Effector memory CD4-positive, alpha-beta T cell (primary cell): ENCODE measurements around the gene U2AF2.

Source experiments
- DNase-seq, 3 donors: peaks; one replicate each; pipeline ENCODE4 v3.0.0-alpha.2; 2020
- H3K27ac ChIP-seq: 2 replicates; pipeline ENCODE4 v1.7.0; 2013; ENCODE audit warnings: mild to moderate bottlenecking, low read length, moderate library complexity; ENCODE audit not compliant: insufficient read depth, poor library complexity, severe bottlenecking
- H3K27me3 ChIP-seq: replicated peaks from 2 replicates; pipeline ENCODE4 v1.7.0; 2013; ENCODE audit warnings: mild to moderate bottlenecking, low read length; ENCODE audit not compliant: insufficient read depth, control insufficient read depth, poor library complexity, severe bottlenecking
- H3K36me3 ChIP-seq: 2 replicates; pipeline ENCODE4 v1.7.0; 2013; ENCODE audit warnings: mild to moderate bottlenecking, low read length, moderate library complexity; ENCODE audit not compliant: control insufficient read depth, insufficient read depth
- H3K4me1 ChIP-seq: 2 replicates; pipeline ENCODE4 v1.7.0; 2013; ENCODE audit warnings: low read length, mild to moderate bottlenecking; ENCODE audit not compliant: control insufficient read depth, insufficient read depth, poor library complexity, severe bottlenecking
- H3K4me3 ChIP-seq: 2 replicates; pipeline ENCODE4 v1.7.0; 2013; ENCODE audit warnings: low read length, low read depth, mild to moderate bottlenecking; ENCODE audit not compliant: insufficient read depth, poor library complexity, severe bottlenecking
- H3K9me3 ChIP-seq: 2 replicates; pipeline ENCODE4 v1.7.0; 2013; ENCODE audit warnings: mild to moderate bottlenecking, low read length, moderate library complexity; ENCODE audit not compliant: control insufficient read depth

The U2AF2 gene

DNA sequence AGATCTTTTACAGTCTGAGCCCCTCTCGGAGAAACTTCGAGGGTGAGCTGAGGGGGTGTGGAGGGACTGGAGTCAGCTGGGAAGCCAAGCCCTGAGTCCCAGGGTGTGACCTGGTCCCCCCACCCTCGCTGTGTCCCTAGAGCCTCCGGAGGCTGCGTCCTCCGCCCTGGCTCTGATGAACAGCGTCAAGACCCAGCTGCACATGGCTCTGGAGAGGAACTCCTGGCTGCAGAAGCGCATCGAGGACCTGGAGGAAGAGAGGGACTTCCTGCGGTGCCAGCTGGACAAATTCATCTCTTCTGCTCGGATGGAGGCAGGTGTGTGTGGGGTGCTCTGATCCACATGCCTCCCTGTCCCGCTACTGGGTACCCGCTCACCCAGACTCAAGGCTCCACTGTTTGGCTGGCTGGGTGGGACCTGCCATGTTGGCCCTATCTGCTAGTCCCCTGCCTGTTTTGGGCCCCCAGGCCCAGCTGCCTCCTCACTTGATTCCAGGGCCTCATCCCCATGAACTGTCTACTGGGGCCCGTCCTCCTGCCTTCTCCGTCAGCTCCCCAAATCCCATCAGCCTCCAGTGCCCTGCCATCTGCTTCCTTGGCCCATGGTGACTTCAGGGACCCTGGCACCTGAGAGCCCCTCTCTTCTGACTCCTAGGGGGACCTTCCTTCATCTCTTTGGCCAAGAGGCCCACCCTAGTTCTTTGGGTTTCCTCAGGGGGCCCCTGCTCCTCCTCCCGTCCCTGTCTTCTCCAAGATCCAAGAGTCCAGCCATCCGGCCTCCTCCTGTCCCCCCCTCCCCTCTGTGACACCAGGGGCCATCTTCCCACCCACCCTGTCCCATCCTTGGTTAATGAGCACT is 5.3 kb upstream of the U2AF2 start:
- no peak for DNase-seq
- Histone ChIP-seq H3K9me3 (no peaks in the 10 kb centered on the region), H3K27ac (no peak overlapping the region), H3K27me3 (no peaks in the 10 kb centered on the region), H3K36me3 (peaks cover 9% of the 10 kb centered on the region), H3K4me1 (peaks cover 15% of the 10 kb centered on the region), H3K4me3 (no peak overlapping the region)

DNA sequence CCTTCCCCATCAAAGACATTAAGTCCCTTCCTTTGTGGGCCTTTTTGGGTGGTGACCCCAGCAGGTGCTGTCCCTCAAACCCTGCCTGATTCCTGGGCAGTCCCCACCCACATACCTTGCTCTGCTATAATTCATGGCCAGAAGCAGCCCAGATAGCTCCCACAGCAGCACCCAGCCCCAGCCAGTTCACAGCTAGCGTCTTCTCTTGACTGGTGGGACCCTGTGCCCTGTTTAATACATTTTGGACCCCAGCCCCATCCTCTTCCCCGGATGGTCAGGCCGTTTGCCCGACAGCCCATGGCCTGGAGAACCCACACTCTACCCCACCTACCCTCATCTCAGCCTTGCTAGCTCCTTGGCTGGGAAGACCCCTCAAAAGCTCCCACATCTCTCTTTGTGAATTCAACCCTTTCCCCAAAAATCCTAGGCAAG is 4.7 kb upstream of the U2AF2 start:
- Histone ChIP-seq H3K27me3 (no peaks in the 10 kb centered on the region), H3K4me1 (peaks cover 11% of the 10 kb centered on the region), H3K36me3 (peaks cover 4% of the 10 kb centered on the region), H3K9me3 (no peaks in the 10 kb centered on the region), H3K4me3 (no peak overlapping the region), H3K27ac (no peak overlapping the region)
- no peak for DNase-seq

DNA sequence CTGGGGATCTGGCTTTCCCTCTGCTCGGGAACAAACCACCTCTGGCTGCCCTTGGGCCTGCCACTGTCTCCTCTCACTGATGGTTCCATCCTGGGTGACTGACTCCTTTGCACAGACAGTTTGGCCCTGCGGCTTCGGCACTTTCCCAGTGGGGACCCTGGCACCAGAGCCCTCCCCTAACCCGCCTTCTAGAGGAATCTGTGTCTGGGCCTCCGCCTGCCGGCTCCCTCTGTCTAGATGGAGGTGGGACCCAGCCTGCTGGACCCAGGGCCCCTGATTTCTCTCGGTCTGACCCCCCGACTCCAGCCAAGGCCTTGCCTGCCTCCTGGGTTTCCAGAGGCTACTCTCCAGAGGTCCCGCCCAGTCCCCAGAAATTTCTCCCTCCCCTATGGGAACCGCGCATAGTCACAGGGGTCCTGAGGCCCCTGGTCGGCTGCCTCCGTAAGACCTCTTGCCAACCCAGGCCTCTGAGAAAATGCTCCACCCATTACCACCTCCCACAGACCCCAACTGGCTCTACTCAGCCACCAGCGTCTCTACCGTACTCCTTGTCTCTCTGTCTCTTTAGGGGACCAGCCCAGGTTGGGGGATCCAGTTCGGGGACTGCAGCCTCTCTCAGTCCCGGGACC is 4.1 kb upstream of the U2AF2 start:
- DNase-seq = no peak
- peaks cover 13% of the 10 kb centered on the region for H3K4me1 ChIP-seq
- H3K27ac ChIP-seq = no peak overlapping the region
- H3K27me3 ChIP-seq = no peaks in the 10 kb centered on the region
- H3K4me3 ChIP-seq = no peak overlapping the region
- no peaks in the 10 kb centered on the region for H3K36me3 ChIP-seq
- H3K9me3 ChIP-seq = no peaks in the 10 kb centered on the region

DNA sequence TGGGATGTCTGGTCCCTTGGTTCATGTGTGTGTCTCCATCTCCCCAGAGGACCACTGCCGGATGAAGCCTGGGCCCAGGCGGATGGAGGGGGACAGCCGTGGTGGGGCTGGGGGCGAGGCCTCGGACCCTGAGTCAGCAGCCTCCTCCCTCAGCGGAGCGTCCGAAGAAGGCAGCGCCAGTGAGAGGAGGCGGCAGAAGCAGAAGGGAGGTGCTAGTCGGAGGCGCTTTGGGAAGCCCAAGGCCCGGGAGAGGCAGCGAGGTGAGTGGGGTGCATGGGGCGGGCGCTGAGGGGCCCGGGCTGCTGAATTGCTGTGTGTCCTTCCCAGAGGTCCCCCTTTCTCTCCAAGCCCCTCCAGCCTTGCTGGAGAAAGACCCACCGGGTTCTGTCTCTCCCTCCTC is 3.6 kb upstream of the U2AF2 start:
- peaks cover 18% of the 10 kb centered on the region for H3K4me1 ChIP-seq
- H3K27ac ChIP-seq = no peak overlapping the region
- DNase-seq = no peak
- no peaks in the 10 kb centered on the region for H3K27me3 ChIP-seq
- H3K4me3 ChIP-seq = no peak overlapping the region
- no peaks in the 10 kb centered on the region for H3K9me3 ChIP-seq
- H3K36me3 ChIP-seq = no peaks in the 10 kb centered on the region

DNA sequence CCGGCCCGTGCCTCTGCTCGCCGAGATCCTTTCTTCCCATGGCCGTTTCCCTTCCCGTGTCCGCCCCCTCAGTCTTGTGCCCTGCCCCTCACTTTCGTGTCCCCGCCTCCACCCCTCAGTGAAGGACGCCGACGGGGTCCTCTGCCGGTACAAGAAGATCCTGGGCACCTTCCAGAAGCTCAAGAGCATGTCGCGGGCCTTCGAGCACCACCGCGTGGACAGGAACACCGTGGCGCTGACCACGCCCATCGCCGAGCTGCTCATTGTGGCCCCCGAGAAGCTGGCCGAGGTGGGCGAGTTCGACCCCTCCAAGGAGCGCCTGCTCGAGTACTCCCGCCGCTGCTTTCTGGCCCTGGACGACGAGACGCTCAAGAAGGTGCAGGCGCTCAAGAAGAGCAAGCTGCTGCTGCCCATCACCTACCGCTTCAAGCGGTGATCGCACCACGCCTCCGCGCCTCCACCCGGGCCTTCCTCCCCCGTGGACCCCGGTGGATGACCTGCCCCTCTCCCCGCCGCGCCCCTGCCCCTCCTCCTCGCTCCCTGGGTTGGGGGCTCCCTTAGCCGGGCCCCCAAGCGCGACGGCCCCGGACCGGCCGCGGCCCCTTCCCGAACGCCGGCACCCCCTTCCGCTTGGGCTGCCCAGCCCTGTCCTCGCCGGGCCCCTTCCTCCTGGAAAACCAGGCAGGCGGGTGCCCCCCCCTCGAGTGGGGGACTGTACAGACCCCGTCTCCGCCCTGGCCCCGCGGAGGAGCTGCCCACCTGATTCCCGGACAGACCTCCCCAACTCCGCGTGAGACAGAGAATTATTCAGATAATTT is 2.3 kb upstream of the U2AF2 start:
- no peak overlapping the region for H3K27ac ChIP-seq
- H3K4me1 ChIP-seq = peaks cover 30% of the 10 kb centered on the region
- DNase-seq = no peak
- H3K4me3 ChIP-seq = no peak overlapping the region
- no peaks in the 10 kb centered on the region for H3K9me3 ChIP-seq
- no peaks in the 10 kb centered on the region for H3K27me3 ChIP-seq
- H3K36me3 ChIP-seq = no peaks in the 10 kb centered on the region

DNA sequence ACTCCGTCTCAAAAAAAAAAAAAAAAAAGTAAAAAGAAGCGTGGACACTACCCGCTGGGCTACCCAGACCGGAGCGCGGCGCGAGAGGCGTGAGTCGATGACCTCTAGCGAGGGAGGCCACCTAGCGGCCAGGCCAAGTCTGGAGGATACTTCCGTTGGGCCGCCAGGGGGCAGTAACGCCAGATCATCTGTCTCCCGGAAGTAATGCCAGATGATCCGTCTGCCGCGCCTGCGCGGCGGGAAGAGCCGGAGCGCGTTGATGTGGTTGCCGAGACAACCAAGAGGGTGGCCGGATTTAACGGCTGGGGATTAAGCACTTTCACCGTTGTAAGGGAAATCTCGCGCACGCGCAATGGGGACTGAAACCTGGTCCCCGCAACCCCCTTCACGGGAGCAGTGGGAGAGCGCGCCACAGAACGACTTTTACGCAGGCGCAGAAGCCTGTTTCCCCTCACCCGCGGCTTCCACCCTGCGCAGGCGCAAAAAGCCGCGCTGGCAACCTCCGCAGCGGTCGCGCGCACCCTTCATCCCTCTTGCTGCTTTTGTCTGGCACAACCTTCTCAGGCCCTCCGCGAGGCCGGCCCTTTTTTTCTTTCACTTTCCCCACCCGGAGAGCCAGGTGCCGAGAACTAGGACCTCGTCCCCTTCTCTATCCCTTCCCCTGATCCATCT is 1.0 kb upstream of the U2AF2 start:
- peaks cover 4% of the 10 kb centered on the region for H3K36me3 ChIP-seq
- no peaks in the 10 kb centered on the region for H3K9me3 ChIP-seq
- H3K27ac ChIP-seq = peak overlapping the region; percentile 94
- no peaks in the 10 kb centered on the region for H3K27me3 ChIP-seq
- peaks cover 34% of the 10 kb centered on the region for H3K4me1 ChIP-seq
- H3K4me3 ChIP-seq = peak overlapping the region; percentile 79
- DNase-seq = peak; percentile 98 to 100 (median 100)

DNA sequence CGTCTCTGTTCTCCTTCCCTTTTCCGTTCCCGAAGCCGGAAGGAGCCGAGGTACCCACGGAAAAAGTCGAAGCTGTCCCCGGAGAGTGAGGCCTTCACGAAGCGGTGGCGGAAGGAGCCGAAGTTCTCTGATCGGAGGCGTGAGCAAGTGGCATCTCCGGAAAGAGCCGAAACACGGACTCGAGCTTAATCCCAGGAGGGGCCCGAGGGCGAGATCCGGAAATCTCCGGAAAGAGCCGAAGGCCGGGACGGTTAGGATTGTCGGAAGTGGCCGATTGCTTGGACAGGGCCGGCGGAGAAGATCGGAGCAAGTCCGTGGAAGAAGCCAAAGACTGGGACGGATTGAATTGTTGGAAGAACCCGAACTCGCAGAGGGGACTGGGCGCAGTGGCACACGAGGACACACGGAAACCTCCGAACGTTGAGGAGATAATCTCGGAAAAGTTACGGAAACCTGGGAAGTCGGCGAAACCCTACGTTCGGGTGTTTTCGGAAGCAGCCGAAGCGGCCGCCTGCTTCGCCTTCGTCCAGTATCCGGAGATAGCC is 440 bp upstream of the U2AF2 start:
- peak; percentile 96 to 100 (median 99) for DNase-seq
- Histone ChIP-seq H3K36me3 (peaks cover 10% of the 10 kb centered on the region), H3K27me3 (no peaks in the 10 kb centered on the region), H3K4me3 (peak overlapping the region; percentile 79), H3K9me3 (no peaks in the 10 kb centered on the region), H3K27ac (peak overlapping the region; percentile 94), H3K4me1 (peaks cover 39% of the 10 kb centered on the region)

DNA sequence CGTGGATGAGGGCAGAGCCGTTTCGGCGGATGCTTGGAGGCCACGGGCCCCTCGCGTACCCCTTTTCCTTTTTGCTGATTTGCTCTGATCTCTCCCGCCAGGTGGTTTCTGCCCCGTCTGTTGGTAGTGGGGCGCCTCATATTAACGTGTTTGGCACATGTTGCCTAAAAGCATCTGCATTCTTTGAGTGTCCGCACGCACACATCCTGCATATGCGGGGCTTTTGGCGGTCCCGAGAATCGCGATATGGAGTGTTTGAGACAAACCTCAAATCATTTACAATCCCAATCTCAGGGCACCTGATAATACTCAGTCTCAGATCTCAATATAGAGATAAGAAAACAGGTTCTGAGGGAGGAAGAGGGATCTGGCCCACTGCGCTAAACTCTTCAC is 809 bp downstream of the U2AF2 start:
- H3K4me1 ChIP-seq = peaks cover 44% of the 10 kb centered on the region
- peak overlapping the region; percentile 99 for H3K27ac ChIP-seq
- no peak for DNase-seq
- no peaks in the 10 kb centered on the region for H3K9me3 ChIP-seq
- peaks cover 22% of the 10 kb centered on the region for H3K36me3 ChIP-seq
- peak overlapping the region; percentile 64 for H3K4me3 ChIP-seq
- H3K27me3 ChIP-seq = no peaks in the 10 kb centered on the region

DNA sequence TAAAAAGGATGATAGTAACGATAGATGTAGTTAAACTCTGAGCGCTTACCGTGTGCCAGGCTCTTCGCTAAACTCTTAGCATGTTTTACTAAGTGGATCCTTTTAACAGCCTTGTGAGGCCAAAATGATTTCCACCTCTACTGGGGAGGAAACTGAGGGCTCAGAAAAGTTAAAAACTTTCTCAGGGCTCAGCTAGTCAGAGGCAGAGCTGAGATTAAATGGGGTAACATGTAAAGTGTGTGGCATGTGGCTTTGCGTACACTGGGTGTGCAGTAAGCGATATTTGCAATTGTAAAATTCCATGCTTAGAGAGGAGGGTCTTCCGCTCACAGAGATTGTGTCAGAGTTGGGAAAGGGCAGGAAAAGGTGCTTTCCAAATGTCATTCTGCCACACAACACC is 1.7 kb downstream of the U2AF2 start:
- Histone ChIP-seq H3K27ac (peak overlapping the region; percentile 99), H3K4me3 (peak overlapping the region; percentile 64)

More for the DNA sequence above, 1.7 kb downstream of the U2AF2 start:
- Histone ChIP-seq H3K9me3 (no peaks in the 10 kb centered on the region), H3K36me3 (peaks cover 31% of the 10 kb centered on the region), H3K27me3 (no peaks in the 10 kb centered on the region), H3K4me1 (peaks cover 44% of the 10 kb centered on the region)
- DNase-seq = no peak
